NCI-H748 (cell line): ENCODE data around the gene XRCC4.
"Not testable (repeated sequence)": the region's sequence is repeated elsewhere in the genome, so short reads cannot be mapped to it uniquely, and the experiment has no call there.

ENCODE experiments used
- DNase-seq: peaks from one replicate; lab custom pipeline; 2025; ENCODE audit not compliant: unreplicated experiment; lab: John Stamatoyannopoulos, UW

The XRCC4 gene

GRCh38 chr5:83107692-83108420 is 30.5 kb downstream of the XRCC4 start:
- DNase-seq, result no peak

- no peak for DNase-seq
These were observed 32.0 kb downstream of the XRCC4 start for GRCh38 chr5:83109380-83109779.

- no peak for DNase-seq
These were observed 38.5 kb downstream of the XRCC4 start for GRCh38 chr5:83115816-83116215.

GRCh38 chr5:83118471-83118870 is 41.1 kb downstream of the XRCC4 start:
- DNase-seq, result no peak

- no peak for DNase-seq
These were observed 41.6 kb downstream of the XRCC4 start for GRCh38 chr5:83118976-83119375.

- DNase-seq, result peak; percentile 43
These were observed 47.2 kb downstream of the XRCC4 start for GRCh38 chr5:83124593-83124992.

GRCh38 chr5:83125560-83125959 is 48.2 kb downstream of the XRCC4 start:
- no peak for DNase-seq

GRCh38 chr5:83126501-83126900 is 49.2 kb downstream of the XRCC4 start:
- no peak for DNase-seq

- no peak for DNase-seq
These were observed 56.5 kb downstream of the XRCC4 start for GRCh38 chr5:83133797-83134196.

GRCh38 chr5:83142526-83142925 is 65.2 kb downstream of the XRCC4 start:
- DNase-seq, result no peak

- DNase-seq, result no peak
These were observed 67.9 kb downstream of the XRCC4 start for GRCh38 chr5:83145241-83145640.

GRCh38 chr5:83145882-83146331 is 68.6 kb downstream of the XRCC4 start:
- DNase-seq, result no peak

GRCh38 chr5:83146441-83146840 is 69.1 kb downstream of the XRCC4 start:
- no peak for DNase-seq

- no peak for DNase-seq
These were observed 70.2 kb downstream of the XRCC4 start for GRCh38 chr5:83147593-83147992.

GRCh38 chr5:83148370-83148769 is 71.0 kb downstream of the XRCC4 start:
- no peak for DNase-seq

- no peak for DNase-seq
These were observed 72.3 kb downstream of the XRCC4 start for GRCh38 chr5:83149671-83150070.

- DNase-seq, result no peak
These were observed 74.5 kb downstream of the XRCC4 start for GRCh38 chr5:83151821-83152220.

GRCh38 chr5:83152996-83153395 is 75.6 kb downstream of the XRCC4 start:
- not testable (repeated sequence) for DNase-seq

- DNase-seq, result no peak
These were observed 78.7 kb downstream of the XRCC4 start for GRCh38 chr5:83156001-83156400.

- DNase-seq, result no peak
These were observed 79.8 kb downstream of the XRCC4 start for GRCh38 chr5:83157163-83157562.

GRCh38 chr5:83162601-83163000 is 85.3 kb downstream of the XRCC4 start:
- no peak for DNase-seq

- DNase-seq, result no peak
These were observed 90.2 kb downstream of the XRCC4 start for GRCh38 chr5:83167538-83167937.
